ENCODE data around the gene GDA.

DNA sequence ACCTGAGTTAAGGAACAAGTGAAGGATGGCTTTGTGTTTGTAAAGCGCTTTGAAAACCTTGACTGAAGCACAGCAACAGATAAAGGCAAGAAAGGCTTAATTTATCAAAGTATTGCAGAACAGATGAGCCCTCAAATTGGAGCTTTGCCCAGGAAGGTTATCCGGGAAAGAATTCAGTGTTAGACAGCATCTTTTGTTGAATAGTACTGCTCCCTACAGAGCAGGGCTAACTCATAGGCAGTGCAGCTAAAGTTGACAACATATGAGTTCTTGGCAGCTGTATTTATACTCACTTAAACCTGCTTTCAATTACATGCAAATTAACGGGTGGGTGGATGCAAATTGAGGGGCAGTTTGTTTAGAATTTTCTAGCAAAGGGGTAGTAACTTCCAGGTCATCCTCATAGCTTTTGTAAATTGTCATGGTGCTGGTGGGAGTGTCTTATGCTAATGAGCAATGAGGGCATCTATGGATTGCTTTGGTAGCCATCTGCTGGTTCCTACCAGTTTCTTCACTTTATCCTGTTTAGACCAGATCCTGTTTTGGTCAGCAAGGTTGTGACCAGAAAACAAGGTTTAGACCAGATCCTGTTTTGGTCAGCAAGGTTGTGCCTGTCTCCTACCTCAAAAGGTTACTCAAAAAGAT is 105.8 kb downstream of the GDA start:
- TF ChIP-seq POLR2AphosphoS5 (IDR thresholded peaks at IDR 0.05; ENCODE audit: low read depth, low read length) (no peak), TAF1 (IDR thresholded peaks at IDR 0.05; ENCODE audit: borderline replicate concordance, insufficient read depth, low read length) (no peak), SIN3A (IDR thresholded peaks at IDR 0.05; ENCODE audit: borderline replicate concordance, insufficient read depth, low read length) (no peak), FOXP2 (optimal IDR thresholded peaks at IDR 0.05; ENCODE audit: borderline replicate concordance, extremely low read depth, extremely low read length, insufficient read depth) (no peak)
- TF ChIP-seq, protein P1, sequence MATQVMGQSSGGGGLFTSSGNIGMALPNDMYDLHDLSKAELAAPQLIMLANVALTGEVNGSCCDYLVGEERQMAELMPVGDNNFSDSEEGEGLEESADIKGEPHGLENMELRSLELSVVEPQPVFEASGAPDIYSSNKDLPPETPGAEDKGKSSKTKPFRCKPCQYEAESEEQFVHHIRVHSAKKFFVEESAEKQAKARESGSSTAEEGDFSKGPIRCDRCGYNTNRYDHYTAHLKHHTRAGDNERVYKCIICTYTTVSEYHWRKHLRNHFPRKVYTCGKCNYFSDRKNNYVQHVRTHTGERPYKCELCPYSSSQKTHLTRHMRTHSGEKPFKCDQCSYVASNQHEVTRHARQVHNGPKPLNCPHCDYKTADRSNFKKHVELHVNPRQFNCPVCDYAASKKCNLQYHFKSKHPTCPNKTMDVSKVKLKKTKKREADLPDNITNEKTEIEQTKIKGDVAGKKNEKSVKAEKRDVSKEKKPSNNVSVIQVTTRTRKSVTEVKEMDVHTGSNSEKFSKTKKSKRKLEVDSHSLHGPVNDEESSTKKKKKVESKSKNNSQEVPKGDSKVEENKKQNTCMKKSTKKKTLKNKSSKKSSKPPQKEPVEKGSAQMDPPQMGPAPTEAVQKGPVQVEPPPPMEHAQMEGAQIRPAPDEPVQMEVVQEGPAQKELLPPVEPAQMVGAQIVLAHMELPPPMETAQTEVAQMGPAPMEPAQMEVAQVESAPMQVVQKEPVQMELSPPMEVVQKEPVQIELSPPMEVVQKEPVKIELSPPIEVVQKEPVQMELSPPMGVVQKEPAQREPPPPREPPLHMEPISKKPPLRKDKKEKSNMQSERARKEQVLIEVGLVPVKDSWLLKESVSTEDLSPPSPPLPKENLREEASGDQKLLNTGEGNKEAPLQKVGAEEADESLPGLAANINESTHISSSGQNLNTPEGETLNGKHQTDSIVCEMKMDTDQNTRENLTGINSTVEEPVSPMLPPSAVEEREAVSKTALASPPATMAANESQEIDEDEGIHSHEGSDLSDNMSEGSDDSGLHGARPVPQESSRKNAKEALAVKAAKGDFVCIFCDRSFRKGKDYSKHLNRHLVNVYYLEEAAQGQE (IDR thresholded peaks at IDR 0.05; ENCODE audit: insufficient read depth in 1 of 2, low read depth in 2 of 2, low read length in 2 of 2) = no peak

Measured in PFSK-1 (cell line).